Measurements from ENCODE around the gene SACM1L.

The SACM1L gene

GRCh38 chr3:45787551-45787950 is 98.4 kb downstream of the SACM1L start:
- TF ChIP-seq CTCF (IDR thresholded peaks at IDR 0.05; ENCODE audit: control insufficient read depth, insufficient read depth, low read depth, low read length, missing control alignments): no peak
- no peak for DNase-seq (ENCODE audit: low read depth)
- no peak overlapping the region for H3K4me3 ChIP-seq (ENCODE audit: control insufficient read depth, low read depth, low read length)

GRCh38 chr3:45789235-45789812 is 100.1 kb downstream of the SACM1L start:
- H3K4me3 ChIP-seq (ENCODE audit: control insufficient read depth, low read depth, low read length): no peak overlapping the region
- TF ChIP-seq CTCF (IDR thresholded peaks at IDR 0.05; ENCODE audit: control insufficient read depth, insufficient read depth, low read depth, low read length, missing control alignments): no peak
- no peak for DNase-seq (ENCODE audit: low read depth)

GRCh38 chr3:45790596-45790995 is 101.4 kb downstream of the SACM1L start:
- TF ChIP-seq CTCF (IDR thresholded peaks at IDR 0.05; ENCODE audit: control insufficient read depth, insufficient read depth, low read depth, low read length, missing control alignments): no peak
- no peak for DNase-seq (ENCODE audit: low read depth)
- no peak overlapping the region for H3K4me3 ChIP-seq (ENCODE audit: control insufficient read depth, low read depth, low read length)

GRCh38 chr3:45792036-45792435 is 102.8 kb downstream of the SACM1L start:
- H3K4me3 ChIP-seq (ENCODE audit: control insufficient read depth, low read depth, low read length): no peak overlapping the region
- TF ChIP-seq CTCF (IDR thresholded peaks at IDR 0.05; ENCODE audit: control insufficient read depth, insufficient read depth, low read depth, low read length, missing control alignments): no peak

GRCh38 chr3:45792516-45793172 is 103.4 kb downstream of the SACM1L start:
- no peak overlapping the region for H3K4me3 ChIP-seq (ENCODE audit: control insufficient read depth, low read depth, low read length)
- DNase-seq (ENCODE audit: low read depth): no peak
- no peak for TF ChIP-seq CTCF (IDR thresholded peaks at IDR 0.05; ENCODE audit: control insufficient read depth, insufficient read depth, low read depth, low read length, missing control alignments)

More at GRCh38 chr3:45792036-45792435, 102.8 kb downstream of the SACM1L start:
- DNase-seq (ENCODE audit: low read depth): no peak

GRCh38 chr3:45793482-45794176 is 104.4 kb downstream of the SACM1L start:
- H3K4me3 ChIP-seq (ENCODE audit: control insufficient read depth, low read depth, low read length): no peak overlapping the region
- DNase-seq (ENCODE audit: low read depth): no peak
- TF ChIP-seq CTCF (IDR thresholded peaks at IDR 0.05; ENCODE audit: control insufficient read depth, insufficient read depth, low read depth, low read length, missing control alignments): no peak

Data from AG09309 (cell line).